NCI-H1417 treated with DMSO at 0.1 percent for 48 hours (cell line): ENCODE results near the gene RASL11B.

Experiments used
- DNase-seq: peaks from one replicate; lab custom pipeline; 2025; lab: John Stamatoyannopoulos, UW

The RASL11B gene

GRCh38 chr4:52915730-52916300 lies 53.7 kb downstream of the RASL11B start:
- no peak for DNase-seq
